IMR-90 (cell line): ENCODE data around the gene NAMPT. TPM values are rescaled to one million over a fixed set of nuclear protein-coding genes. Genes with fewer than 3 reads are reported as not detected.

ENCODE experiments used
- ATAC-seq: fragments of 200-7000 bp; cut with Tn5 transposase; 2 replicates; pipeline ENCODE4 v1.9.1; 2020; ENCODE audit warnings: low read depth, mild to moderate bottlenecking, moderate library complexity
- BruUV-seq: library from RNA; stranded (reverse); fragments of 400-500 nt; replicated peaks from 2 replicates; lab custom pipeline; 2021; lab: Mats Ljungman, UMichigan
- CTCF ChIA-PET: fragments of 300-600 bp; formaldehyde crosslinking; extraction: SDS; loops from one replicate; lab custom pipeline; 2021; ENCODE audit warnings: antibody characterized with exemption; lab: Yijun Ruan, JAX
- POLR2A ChIA-PET: fragments of 300-600 bp; sonication (Branson Sonifier 250); formaldehyde crosslinking; loops from one replicate; lab custom pipeline; 2022; ENCODE audit warnings: antibody characterized with exemption; ENCODE audit not compliant: unreplicated experiment; lab: Charles Lee
- DNase-seq: peaks from one replicate; pipeline ENCODE4 v3.0.0; 2013
- H2AFZ ChIP-seq: replicated peaks from 2 replicates; pipeline ENCODE3; 2013; ENCODE audit warnings: low read length, mild to moderate bottlenecking; ENCODE audit not compliant: poor library complexity
- H2AK5ac ChIP-seq: 2 replicates; pipeline ENCODE4 v1.6.1; 2013; ENCODE audit warnings: low read depth, low read length, inconsistent platforms
- H2AK9ac ChIP-seq: replicated peaks from 2 replicates; pipeline ENCODE3; 2013; ENCODE audit warnings: mild to moderate bottlenecking, low read depth, low read length, moderate library complexity; ENCODE audit not compliant: poor library complexity
- H2BK120ac ChIP-seq: 2 replicates; pipeline ENCODE4 v1.6.1; 2013; ENCODE audit warnings: low read depth, low read length, inconsistent platforms
- H2BK15ac ChIP-seq: 3 replicates; pipeline ENCODE4 v1.6.1; 2013; ENCODE audit warnings: low read depth, low read length, inconsistent platforms
- H2BK20ac ChIP-seq: 2 replicates; pipeline ENCODE4 v1.6.1; 2013; ENCODE audit warnings: low read depth, mild to moderate bottlenecking, inconsistent platforms, low read length, moderate library complexity
- H2BK5ac ChIP-seq: 2 replicates; pipeline ENCODE4 v1.6.1; 2013; ENCODE audit warnings: mild to moderate bottlenecking, low read depth, low read length, inconsistent platforms; ENCODE audit not compliant: poor library complexity, severe bottlenecking
- H3K14ac ChIP-seq: replicated peaks from 2 replicates; pipeline ENCODE4 v1.6.1; 2013; ENCODE audit warnings: low read depth, low read length, inconsistent platforms
- H3K18ac ChIP-seq: 2 replicates; pipeline ENCODE4 v1.6.1; 2013; ENCODE audit warnings: low read depth, low read length, control low read depth
- H3K23ac ChIP-seq: 2 replicates; pipeline ENCODE4 v1.6.1; 2013; ENCODE audit warnings: low read depth, low read length, inconsistent platforms
- H3K27ac ChIP-seq: 2 replicates; pipeline ENCODE4 v1.5.1; 2013; ENCODE audit warnings: mild to moderate bottlenecking, control low read depth, low read length; ENCODE audit not compliant: insufficient read depth
- H3K27me3 ChIP-seq: 2 replicates; pipeline ENCODE4 v1.6.1; 2013; ENCODE audit warnings: low read length; ENCODE audit not compliant: control insufficient read depth, insufficient read depth
- H3K36me3 ChIP-seq: 2 replicates; pipeline ENCODE4 v1.6.1; 2013; ENCODE audit warnings: low read length, mixed read lengths; ENCODE audit not compliant: control insufficient read depth, insufficient read depth
- H3K4ac ChIP-seq: 2 replicates; pipeline ENCODE4 v1.6.1; 2013; ENCODE audit warnings: low read depth, low read length, inconsistent platforms
- H3K4me1 ChIP-seq: 2 replicates; pipeline ENCODE4 v1.6.1; 2013; ENCODE audit warnings: low read length, mixed read lengths; ENCODE audit not compliant: control insufficient read depth, insufficient read depth
- H3K4me2 ChIP-seq: 2 replicates; pipeline ENCODE4 v1.6.1; 2013; ENCODE audit warnings: low read depth, mild to moderate bottlenecking, control low read depth, low read length, moderate library complexity
- H3K4me3 ChIP-seq: 2 replicates; pipeline ENCODE4 v1.5.1; 2013; ENCODE audit warnings: low read depth, mild to moderate bottlenecking, control low read depth, low read length, moderate library complexity; ENCODE audit not compliant: insufficient read depth
- H3K56ac ChIP-seq: 2 replicates; pipeline ENCODE4 v1.6.1; 2013; ENCODE audit warnings: low read length, inconsistent platforms; ENCODE audit not compliant: insufficient read depth; ENCODE audit errors: extremely low read depth
- H3K79me1 ChIP-seq, 2 experiments: 2 replicates each; pipeline ENCODE4 v1.6.1; 2013; ENCODE audit warnings: low read length in 2 of 2, inconsistent platforms in 1 of 2, low read depth in 1 of 2
- H3K9ac ChIP-seq: 2 replicates; pipeline ENCODE4 v1.6.1; 2013; ENCODE audit warnings: low read depth, low read length, control low read depth
- H3K9me1 ChIP-seq: 2 replicates; pipeline ENCODE4 v1.6.1; 2013; ENCODE audit warnings: low read length, inconsistent platforms; ENCODE audit not compliant: insufficient read depth
- H3K9me3 ChIP-seq: 2 replicates; pipeline ENCODE4 v1.6.1; 2013; ENCODE audit warnings: low read length; ENCODE audit not compliant: control insufficient read depth, insufficient read depth
- H4K20me1 ChIP-seq: 2 replicates; pipeline ENCODE4 v1.6.1; 2013; ENCODE audit warnings: low read length, inconsistent platforms; ENCODE audit not compliant: insufficient read depth
- H4K5ac ChIP-seq: 2 replicates; pipeline ENCODE4 v1.6.1; 2013; ENCODE audit warnings: mild to moderate bottlenecking, low read depth, low read length, control low read depth
- H4K8ac ChIP-seq, 2 experiments: 2 replicates each; pipeline ENCODE4 v1.6.1; 2013; ENCODE audit warnings: low read depth in 2 of 2, low read length in 2 of 2, control low read depth in 1 of 2, inconsistent platforms in 1 of 2
- H4K91ac ChIP-seq: 2 replicates; pipeline ENCODE4 v1.6.1; 2013; ENCODE audit warnings: low read depth, low read length, inconsistent platforms; ENCODE audit not compliant: insufficient read depth
- BHLHE40 ChIP-seq: fragments of 150-350 bp; IDR thresholded peaks from 2 replicates; pipeline ENCODE4 v1.6.1; 2016; ENCODE audit warnings: mild to moderate bottlenecking, low read depth, low read length
- CHD1 ChIP-seq: IDR thresholded peaks from 2 replicates; pipeline ENCODE4 v1.6.1; 2012; ENCODE audit warnings: low read depth, low read length, improper control_type of control experiment
- FOS ChIP-seq: fragments of 150-350 bp; IDR thresholded peaks from 2 replicates; pipeline ENCODE4 v1.6.1; 2016; ENCODE audit warnings: low read depth, low read length
- MAFK ChIP-seq: IDR thresholded peaks from 2 replicates; pipeline ENCODE4 v1.6.1; 2012; ENCODE audit warnings: low read depth, low read length, improper control_type of control experiment
- MAZ ChIP-seq: IDR thresholded peaks from 2 replicates; pipeline ENCODE4 v1.6.1; 2012; ENCODE audit warnings: low read depth, mild to moderate bottlenecking, low read length, improper control_type of control experiment, moderate library complexity, borderline replicate concordance
- MXI1 ChIP-seq: IDR thresholded peaks from 2 replicates; pipeline ENCODE4 v1.6.1; 2012; ENCODE audit warnings: low read depth, mild to moderate bottlenecking, low read length, moderate library complexity, borderline replicate concordance
- RCOR1 ChIP-seq: IDR thresholded peaks from 2 replicates; pipeline ENCODE4 v1.6.1; 2012; ENCODE audit warnings: mild to moderate bottlenecking, low read length, improper control_type of control experiment; ENCODE audit not compliant: insufficient replicate concordance
- RFX5 ChIP-seq: IDR thresholded peaks from 2 replicates; pipeline ENCODE4 v1.8.0; 2012; ENCODE audit warnings: low read depth, mild to moderate bottlenecking, low read length, moderate library complexity
- SMC3 ChIP-seq: fragments of 150-350 bp; IDR thresholded peaks from 2 replicates; pipeline ENCODE4 v1.6.1; 2016; ENCODE audit warnings: low read depth, mild to moderate bottlenecking, antibody characterized with exemption, low read length, moderate library complexity
- dilution Hi-C: fragments of 300-500 bp; cut with HindIII; formaldehyde crosslinking; loops from one replicate; pipeline ENCODE4 v1.14.3; 2018; ENCODE audit warnings: low sequenced_read_pairs; ENCODE audit not compliant: unreplicated experiment
- in situ Hi-C: fragments of 300-500 bp; cut with MboI; formaldehyde crosslinking; loops from 3 replicates; pipeline ENCODE4 v1.14.3; 2019; ENCODE audit warnings: low sequenced_read_pairs, inconsistent platforms, mixed read lengths
- intact Hi-C: fragments of 100-400 bp; cut with micrococcal nuclease; formaldehyde crosslinking; loops from 2 replicates; pipeline ENCODE4 v1.10.0; 2022
- polyA plus RNA-seq, 3 experiments: library from polyadenylated mRNA; depleted of rRNA; stranded (reverse); fragments of >200 nt; gene quantifications; 2 replicates each; pipeline ENCODE4 v1.2.3, GENCODE V29; 2012; ENCODE audit warnings: low replicate concordance in 1 of 3
- total RNA-seq: library from RNA; depleted of rRNA; stranded (reverse); fragments of >200 nt; gene quantifications from 2 replicates; pipeline ENCODE4 v1.2.3, GENCODE V29; 2012
- TF ChIP-seq, protein P1 (sequence below): fragments of 150-350 bp; IDR thresholded peaks from 2 replicates; pipeline ENCODE4 v1.6.1; 2017; ENCODE audit warnings: mild to moderate bottlenecking, antibody characterized with exemption, low read length, low read depth

NAMPT gene
- total and polyA plus RNA-seq, 2 of the 4 experiments (the other 2 are of a cell fraction): 13.3 to 31.7 TPM

DNA sequence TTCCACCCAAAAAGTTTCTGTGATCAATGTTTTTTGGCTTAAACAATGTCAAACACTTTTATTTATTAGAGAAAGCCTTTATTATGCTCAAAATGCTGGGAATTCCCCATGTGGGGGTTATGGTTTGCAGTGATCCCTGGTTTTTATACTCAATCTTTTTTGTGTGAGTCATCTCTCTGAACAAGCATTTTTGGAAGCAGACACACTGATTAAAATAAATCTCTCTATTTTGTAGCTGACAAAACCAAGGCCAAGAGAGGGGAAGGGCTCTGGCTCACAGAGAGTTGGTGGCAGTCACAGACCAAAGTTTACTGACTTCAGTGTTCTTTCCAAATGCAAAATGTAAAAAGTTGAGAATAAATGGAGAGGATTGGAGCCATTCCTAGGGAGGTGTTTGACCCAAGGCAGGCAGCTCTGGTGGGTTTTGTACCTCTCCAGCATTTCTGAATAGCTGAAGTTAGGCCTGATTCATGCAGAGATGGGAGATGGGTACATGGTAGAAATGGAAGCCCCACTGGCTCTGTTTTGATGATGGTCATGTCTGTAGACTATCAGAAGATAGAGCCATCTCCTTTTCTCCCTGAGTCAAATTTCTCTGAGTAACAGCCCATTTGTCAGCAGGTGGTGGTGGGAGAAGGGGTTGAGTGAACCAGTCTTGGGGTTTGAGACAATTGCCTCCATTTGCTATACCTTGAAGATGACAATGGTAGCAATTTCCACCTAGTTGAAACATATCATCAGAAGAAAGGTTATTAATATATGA, 45.4 kb upstream of the NAMPT start:
- Histone ChIP-seq H3K9me3 (no peaks in the 10 kb centered on the region), H2AFZ (no peak overlapping the region), H3K56ac (no peak overlapping the region), H3K4ac (peak overlapping the region; percentile 23), H2AK5ac (peak overlapping the region; percentile 64), H3K27ac (no peak overlapping the region), H4K8ac (peak overlapping the region in 1 of 2 experiments; percentile 26; a peak in 1 of 4 replicates), H3K4me1 (peaks cover 13% of the 10 kb centered on the region), H2BK5ac (no peak overlapping the region), H3K18ac (peak overlapping the region; percentile 32), H3K23ac (no peak overlapping the region), H3K36me3 (no peaks in the 10 kb centered on the region), H2BK120ac (peak overlapping the region; percentile 60), H4K5ac (peak overlapping the region; percentile 56; the same call in 1 of the 2 replicates), H3K4me3 (no peak overlapping the region), H3K9ac (no peak overlapping the region; the same call in 1 of the 2 replicates), H3K14ac (0 out of 2 replicates have a peak overlapping the region, but pooled peaks have one; percentile 3), H4K20me1 (no peaks in the 10 kb centered on the region), H4K91ac (peak overlapping the region; percentile 38; the same call in 1 of the 2 replicates), H2BK15ac (peak overlapping the region; percentile 62; the same call in 1 of the 3 replicates), H3K27me3 (no peaks in the 10 kb centered on the region), H3K9me1 (0 out of 2 replicates have a peak, but pooled peaks cover 5% of the 10 kb centered on the region), H3K4me2 (peak overlapping the region; percentile 20), H3K79me1 (no peaks in the 10 kb centered on the region), H2BK20ac (peak overlapping the region; percentile 66; the same call in 1 of the 2 replicates), H2AK9ac (no peak overlapping the region)
- TF ChIP-seq FOS: peak; percentile 71
- TF ChIP-seq BHLHE40: no peak; the same call in 1 of the 2 replicates
- TF ChIP-seq CHD1: no peak
- TF ChIP-seq RFX5: no peak
- peak; percentile 39; the same call in 1 of the 2 replicates for TF ChIP-seq MAFK
- no peak for TF ChIP-seq SMC3
- peak; percentile 30; the same call in 1 of the 2 replicates for TF ChIP-seq MAZ
- TF ChIP-seq, protein P1, sequence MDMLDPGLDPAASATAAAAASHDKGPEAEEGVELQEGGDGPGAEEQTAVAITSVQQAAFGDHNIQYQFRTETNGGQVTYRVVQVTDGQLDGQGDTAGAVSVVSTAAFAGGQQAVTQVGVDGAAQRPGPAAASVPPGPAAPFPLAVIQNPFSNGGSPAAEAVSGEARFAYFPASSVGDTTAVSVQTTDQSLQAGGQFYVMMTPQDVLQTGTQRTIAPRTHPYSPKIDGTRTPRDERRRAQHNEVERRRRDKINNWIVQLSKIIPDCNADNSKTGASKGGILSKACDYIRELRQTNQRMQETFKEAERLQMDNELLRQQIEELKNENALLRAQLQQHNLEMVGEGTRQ: no peak
- no peak for TF ChIP-seq RCOR1
- TF ChIP-seq MXI1: no peak
- dilution Hi-C loops: no loop called here
- ATAC-seq: peak; percentile 89
- BruUV-seq: no TSS peak
- peak; percentile 79 for DNase-seq
- intact Hi-C loops: no loop called here
- ChIA-PET POLR2A (no interaction called here), CTCF (interaction anchor here (0.6 kb wide), 1 partner anchor 1238 kb away, joined by 3 read pairs; no protein-coding TSS in a partner anchor)
- in situ Hi-C loops: no loop called here
